GM12874 (cell line): ENCODE data around the gene PRKAG3.

Experiments used
- CTCF ChIP-seq: IDR thresholded peaks from 2 replicates; pipeline ENCODE4 v1.5.1; 2011; ENCODE audit warnings: low read depth, mild to moderate bottlenecking, control low read depth, low read length, moderate library complexity; ENCODE audit not compliant: insufficient read depth

Gene PRKAG3

GRCh38 chr2:218827701-218828476 is 3.7 kb downstream of the PRKAG3 start:
- TF ChIP-seq CTCF = no peak

- no peak for TF ChIP-seq CTCF
These were observed 4.8 kb downstream of the PRKAG3 start for GRCh38 chr2:218826791-218827190.

- TF ChIP-seq CTCF = no peak
These were observed 7.6 kb downstream of the PRKAG3 start for GRCh38 chr2:218824004-218824403.

- no peak for TF ChIP-seq CTCF
These were observed 8.3 kb downstream of the PRKAG3 start for GRCh38 chr2:218823196-218823855.

GRCh38 chr2:218822622-218823021 is 9.0 kb downstream of the PRKAG3 start:
- no peak for TF ChIP-seq CTCF

GRCh38 chr2:218821605-218822211 is 9.9 kb downstream of the PRKAG3 start:
- TF ChIP-seq CTCF = no peak

- TF ChIP-seq CTCF = no peak
These were observed 10.7 kb downstream of the PRKAG3 start for GRCh38 chr2:218820746-218821369.
